OCI-LY7 (cell line): ENCODE results near the gene DNAJB4. TPM values are rescaled to one million over a fixed set of nuclear protein-coding genes. Genes with fewer than 3 reads are reported as not detected.

Experiments used
- BruUV-seq: library from RNA; stranded (reverse); fragments of 400-500 nt; replicated peaks from 2 replicates; lab custom pipeline; 2021; lab: Mats Ljungman, UMichigan
- CTCF ChIA-PET: fragments of 300-600 bp; sonication (Branson Sonifier 250); formaldehyde crosslinking; loops from one replicate; lab custom pipeline; 2022; ENCODE audit warnings: antibody characterized with exemption; ENCODE audit not compliant: unreplicated experiment; lab: Charles Lee
- POLR2A ChIA-PET: fragments of 300-600 bp; sonication (Branson Sonifier 250); formaldehyde crosslinking; loops from one replicate; lab custom pipeline; 2022; ENCODE audit warnings: antibody characterized with exemption; lab: Charles Lee
- DNase-seq: peaks from one replicate; pipeline ENCODE4 v3.0.0-alpha.2; 2015; ENCODE audit warnings: low spot score
- H2AFZ ChIP-seq: fragments of 200-600 bp; sonication (generic), shearing (Covaris generic); 2 replicates; pipeline ENCODE4 v1.6.1; 2014; ENCODE audit warnings: mild to moderate bottlenecking, antibody characterized with exemption, low read length, moderate library complexity
- H3K27ac ChIP-seq: fragments of 200-600 bp; sonication (generic); 2 replicates; pipeline ENCODE4 v1.5.1; 2014; ENCODE audit warnings: mixed run types, low read depth, mild to moderate bottlenecking, moderate library complexity, low read length, inconsistent platforms; ENCODE audit not compliant: poor library complexity, severe bottlenecking
- H3K36me3 ChIP-seq: fragments of 200-600 bp; sonication (generic); 2 replicates; pipeline ENCODE4 v1.6.1; 2014; ENCODE audit warnings: mild to moderate bottlenecking, antibody characterized with exemption, low read length, moderate library complexity, mixed read lengths; ENCODE audit not compliant: insufficient read depth
- H3K4me1 ChIP-seq: fragments of 200-600 bp; sonication (generic); 2 replicates; pipeline ENCODE4 v1.5.1; 2014; ENCODE audit warnings: mild to moderate bottlenecking, low read length; ENCODE audit not compliant: insufficient read depth, poor library complexity, severe bottlenecking
- H3K4me2 ChIP-seq: fragments of 200-600 bp; sonication (generic); 2 replicates; pipeline ENCODE4 v1.6.1; 2014; ENCODE audit warnings: mild to moderate bottlenecking, low read length
- H3K4me3 ChIP-seq: fragments of 200-600 bp; sonication (generic); 2 replicates; pipeline ENCODE4 v1.5.1; 2014; ENCODE audit warnings: mild to moderate bottlenecking, low read depth, low read length; ENCODE audit not compliant: poor library complexity, severe bottlenecking
- H3K79me2 ChIP-seq: fragments of 200-600 bp; sonication (generic); 2 replicates; pipeline ENCODE4 v1.6.1; 2016; ENCODE audit warnings: low read depth, mild to moderate bottlenecking, low read length, moderate library complexity, mixed read lengths; ENCODE audit not compliant: insufficient read depth
- H3K9me2 ChIP-seq: fragments of 200-600 bp; sonication (generic); 2 replicates; pipeline ENCODE4 v1.6.1; 2016; ENCODE audit warnings: mild to moderate bottlenecking, low read length, mixed read lengths; ENCODE audit not compliant: insufficient read depth
- H3K9me3 ChIP-seq: fragments of 200-600 bp; sonication (generic); 2 replicates; pipeline ENCODE4 v1.6.1; 2014; ENCODE audit warnings: mild to moderate bottlenecking, mixed run types, low read length, mixed read lengths
- H4K20me1 ChIP-seq: fragments of 200-600 bp; sonication (generic); 2 replicates; pipeline ENCODE4 v1.6.1; 2014; ENCODE audit warnings: mild to moderate bottlenecking, antibody characterized with exemption, low read length, moderate library complexity, mixed read lengths; ENCODE audit not compliant: insufficient read depth
- EZH2phosphoT487 ChIP-seq: fragments of 200-600 bp; sonication (generic); IDR thresholded peaks from 2 replicates; pipeline ENCODE4 v1.6.1; 2018; ENCODE audit warnings: low read depth, borderline replicate concordance, mild to moderate bottlenecking, mixed run types, antibody characterized with exemption, low read length, moderate library complexity, mixed read lengths
- intact Hi-C: fragments of 100-400 bp; cut with micrococcal nuclease; formaldehyde crosslinking; loops from one replicate; pipeline ENCODE4 v1.10.0; 2022; ENCODE audit not compliant: unreplicated experiment
- total RNA-seq, 2 experiments: library from RNA; depleted of rRNA in 1 of 2; stranded (reverse); fragments of >200 nt in 1 of 2; shearing (Covaris generic) in 1 of 2; gene quantifications; 2 replicates each; pipeline ENCODE4 v1.2.3, GENCODE V29; 2014 to 2022
- TF ChIP-seq, protein P1 (sequence below): fragments of 200-600 bp; sonication (generic); conservative IDR thresholded peaks from 2 replicates; pipeline ENCODE4 v1.5.1; 2014; ENCODE audit warnings: mild to moderate bottlenecking, antibody characterized with exemption, low read length, moderate library complexity, mixed read lengths

DNAJB4 gene
- total RNA-seq, 2 experiments from 2014 or later: 12.6 to 15.8 TPM

DNA sequence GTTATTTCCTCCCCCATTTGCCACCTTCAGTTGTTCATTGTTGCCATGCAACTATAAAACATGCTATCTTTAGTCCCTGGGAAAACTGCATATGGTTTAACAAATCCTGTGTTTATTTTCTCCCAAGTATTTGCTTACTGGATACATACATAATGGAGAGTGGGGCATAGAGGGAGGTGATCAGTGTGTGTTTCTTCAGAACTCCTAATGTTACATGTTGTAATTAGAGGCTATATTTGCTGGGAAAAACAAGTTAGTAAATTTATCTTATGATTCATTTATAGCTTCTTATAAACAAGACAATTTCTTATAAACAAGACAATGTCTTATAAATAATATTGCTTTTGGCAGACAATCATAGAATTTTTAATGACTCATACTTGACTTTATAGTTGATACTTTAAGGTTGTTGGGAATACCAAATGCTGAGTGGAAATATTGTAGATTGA lies 33.8 kb downstream of the DNAJB4 start:
- CTCF ChIA-PET: no interaction called here

DNA sequence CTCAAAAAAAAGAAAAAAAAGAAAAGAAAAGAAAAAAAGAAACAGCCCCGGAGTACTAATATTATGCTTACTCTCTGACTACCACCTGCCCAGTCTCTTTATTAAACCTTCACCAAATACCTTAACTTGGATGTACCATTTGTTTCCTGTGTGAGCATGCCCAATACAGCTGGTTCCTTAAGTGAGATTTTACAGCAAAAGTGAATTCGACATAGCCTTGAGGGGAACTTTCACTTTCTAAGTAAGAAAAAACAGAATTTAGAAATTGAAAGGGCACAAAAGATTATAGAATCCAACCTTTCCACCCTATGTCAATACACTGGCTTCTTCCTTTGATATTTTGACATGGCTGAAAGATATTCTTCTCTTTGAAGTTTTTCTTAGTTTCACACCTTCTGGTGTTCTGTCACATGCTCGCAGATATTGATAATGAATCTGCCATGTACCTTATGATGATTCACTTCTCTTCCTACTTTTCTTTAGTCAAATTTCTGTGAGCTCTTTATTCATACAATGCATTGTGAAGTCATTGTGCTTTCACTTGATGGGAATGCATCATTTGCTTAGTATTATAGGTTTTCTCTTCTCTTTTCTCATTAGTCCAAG lies 35.8 kb downstream of the DNAJB4 start:
- Histone ChIP-seq H4K20me1 (no peaks in the 10 kb centered on the region), H3K4me2 (no peak overlapping the region), H3K9me3 (no peaks in the 10 kb centered on the region), H2AFZ (no peak overlapping the region), H3K4me3 (no peak overlapping the region), H3K36me3 (no peaks in the 10 kb centered on the region), H3K4me1 (no peaks in the 10 kb centered on the region), H3K9me2 (peaks cover 4% of the 10 kb centered on the region; the same call in 1 of the 2 replicates), H3K79me2 (no peaks in the 10 kb centered on the region), H3K27ac (no peak overlapping the region)
- TF ChIP-seq EZH2phosphoT487: no peak
- POLR2A ChIA-PET: interaction anchor here (0.6 to 0.7 kb wide), 2 partner anchors 36 to 41 kb away, joined by 3 read pairs; no protein-coding TSS in a partner anchor
- intact Hi-C loops: no loop called here
- no TSS peak for BruUV-seq
- DNase-seq: no peak
- CTCF ChIA-PET: no interaction called here

More for the DNA sequence above, 33.8 kb downstream of the DNAJB4 start:
- Histone ChIP-seq H3K9me3 (no peaks in the 10 kb centered on the region), H3K9me2 (peaks cover 4% of the 10 kb centered on the region; the same call in 1 of the 2 replicates), H3K4me1 (no peaks in the 10 kb centered on the region), H3K27ac (no peak overlapping the region), H4K20me1 (no peaks in the 10 kb centered on the region), H3K79me2 (no peaks in the 10 kb centered on the region), H3K36me3 (no peaks in the 10 kb centered on the region), H2AFZ (no peak overlapping the region), H3K4me2 (no peak overlapping the region), H3K4me3 (no peak overlapping the region)
- DNase-seq: no peak
- POLR2A ChIA-PET: interaction anchor here (1.0 kb wide), 1 partner anchor 28 kb away, joined by 5 read pairs; no protein-coding TSS in a partner anchor
- no TSS peak for BruUV-seq
- intact Hi-C loops: no loop called here
- TF ChIP-seq EZH2phosphoT487: no peak
- TF ChIP-seq, protein P1, sequence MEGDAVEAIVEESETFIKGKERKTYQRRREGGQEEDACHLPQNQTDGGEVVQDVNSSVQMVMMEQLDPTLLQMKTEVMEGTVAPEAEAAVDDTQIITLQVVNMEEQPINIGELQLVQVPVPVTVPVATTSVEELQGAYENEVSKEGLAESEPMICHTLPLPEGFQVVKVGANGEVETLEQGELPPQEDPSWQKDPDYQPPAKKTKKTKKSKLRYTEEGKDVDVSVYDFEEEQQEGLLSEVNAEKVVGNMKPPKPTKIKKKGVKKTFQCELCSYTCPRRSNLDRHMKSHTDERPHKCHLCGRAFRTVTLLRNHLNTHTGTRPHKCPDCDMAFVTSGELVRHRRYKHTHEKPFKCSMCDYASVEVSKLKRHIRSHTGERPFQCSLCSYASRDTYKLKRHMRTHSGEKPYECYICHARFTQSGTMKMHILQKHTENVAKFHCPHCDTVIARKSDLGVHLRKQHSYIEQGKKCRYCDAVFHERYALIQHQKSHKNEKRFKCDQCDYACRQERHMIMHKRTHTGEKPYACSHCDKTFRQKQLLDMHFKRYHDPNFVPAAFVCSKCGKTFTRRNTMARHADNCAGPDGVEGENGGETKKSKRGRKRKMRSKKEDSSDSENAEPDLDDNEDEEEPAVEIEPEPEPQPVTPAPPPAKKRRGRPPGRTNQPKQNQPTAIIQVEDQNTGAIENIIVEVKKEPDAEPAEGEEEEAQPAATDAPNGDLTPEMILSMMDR: no peak

DNA sequence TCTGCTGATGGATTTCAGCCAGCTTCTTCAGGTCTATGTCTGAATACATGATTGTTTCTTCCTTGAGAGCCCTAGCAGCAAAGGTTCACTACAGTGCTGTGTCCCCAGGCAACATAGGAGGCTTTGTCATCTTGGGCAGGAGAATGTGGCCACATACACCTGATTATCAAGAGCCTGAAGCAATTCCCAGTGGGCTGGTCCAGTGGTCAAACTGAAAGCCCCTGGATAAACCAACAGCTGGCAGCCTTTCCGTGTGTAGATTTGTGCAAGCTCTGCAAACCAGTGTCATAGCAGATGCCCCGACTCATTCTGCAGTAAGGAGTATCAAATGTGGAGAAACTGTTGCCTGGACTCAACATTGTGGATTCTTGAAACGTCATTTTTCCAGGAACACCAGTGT lies 38.7 kb downstream of the DNAJB4 start:
- ChIA-PET POLR2A (interaction anchor here (0.5 to 1.4 kb wide), 5 partner anchors 11 to 398 kb away, joined by 3 to 4 read pairs (median 3); no protein-coding TSS in a partner anchor), CTCF (interaction anchor here (0.8 kb wide), 1 partner anchor 39 kb away, joined by 3 read pairs; the partner anchor contains the start of gene DNAJB4)
- Histone ChIP-seq H3K36me3 (no peaks in the 10 kb centered on the region), H3K4me1 (no peaks in the 10 kb centered on the region), H3K9me2 (no peaks in the 10 kb centered on the region), H3K79me2 (no peaks in the 10 kb centered on the region), H3K27ac (no peak overlapping the region), H2AFZ (no peak overlapping the region), H3K9me3 (no peaks in the 10 kb centered on the region), H4K20me1 (no peaks in the 10 kb centered on the region), H3K4me3 (no peak overlapping the region), H3K4me2 (no peak overlapping the region)
- TF ChIP-seq EZH2phosphoT487: no peak
- TF ChIP-seq, protein P1: no peak
- no TSS peak for BruUV-seq
- intact Hi-C loops: no loop called here
- DNase-seq: no peak
